Left ventricle myocardium inferior (tissue), 1 donor: ENCODE measurements around the gene GAB1. TPM values are rescaled to one million over a fixed set of nuclear protein-coding genes. Genes with fewer than 3 reads are reported as not detected.
"Not testable (repeated sequence)": the region's sequence is repeated elsewhere in the genome, so short reads cannot be mapped to it uniquely, and the experiment has no call there.

Experiments
- DNase-seq: peaks from one replicate; pipeline ENCODE4 v3.0.0-alpha.2; 2020
- H3K27ac ChIP-seq: fragments of 200-600 bp; replicated peaks from 2 replicates; pipeline ENCODE4 v1.8.0; 2021
- H3K27me3 ChIP-seq: fragments of 200-600 bp; 2 replicates; pipeline ENCODE4 v1.8.0; 2021; ENCODE audit warnings: low read depth
- H3K36me3 ChIP-seq: fragments of 200-600 bp; 2 replicates; pipeline ENCODE4 v1.8.0; 2021
- H3K4me1 ChIP-seq: fragments of 200-600 bp; 2 replicates; pipeline ENCODE4 v1.8.0; 2021
- H3K4me3 ChIP-seq: fragments of 200-600 bp; 2 replicates; pipeline ENCODE4 v1.8.0; 2021; ENCODE audit warnings: mild to moderate bottlenecking, moderate library complexity
- H3K9me3 ChIP-seq: fragments of 200-600 bp; replicated peaks from 2 replicates; pipeline ENCODE4 v1.8.0; 2021
- CTCF ChIP-seq: fragments of 200-600 bp; IDR thresholded peaks from 2 replicates; pipeline ENCODE4 v1.8.0; 2021; ENCODE audit warnings: antibody characterized with exemption, mild to moderate bottlenecking, borderline replicate concordance
- intact Hi-C: fragments of 100-400 bp; cut with micrococcal nuclease; formaldehyde crosslinking; loops from one replicate; pipeline ENCODE4 v1.11.0; 2022
- total RNA-seq: library from RNA; stranded (reverse); fragmentation: NEBNext Ultra II Directional; extraction: Animal tissue kit (Norgen Biotek cat#: 25700); gene quantifications from one replicate; pipeline ENCODE4 v1.2.1, GENCODE V29; 2021
- donor health status: DM: no; HTN: yes; CAD: no; lungs with severe emphysema.

The GAB1 gene
- total RNA-seq, 1 donor from 2014 or later: 87.1 TPM

GRCh38 chr4:143348233-143349077, 11.8 kb downstream of the GAB1 start:
- intact Hi-C loops: loop anchor here (10.0 kb wide), 1 partner anchor 106 kb away; no protein-coding TSS in a partner anchor
- Histone ChIP-seq H3K4me3 (no peak overlapping the region), H3K4me1 (peaks cover 29% of the 10 kb centered on the region), H3K9me3 (no peaks in the 10 kb centered on the region), H3K27ac (no peak overlapping the region), H3K36me3 (no peaks in the 10 kb centered on the region), H3K27me3 (no peaks in the 10 kb centered on the region)
- TF ChIP-seq CTCF: no peak
- DNase-seq: no peak

- peaks cover 16% of the 10 kb centered on the region for H3K4me1 ChIP-seq
- peak; percentile 22 for DNase-seq
- H3K27me3 ChIP-seq, H3K9me3 ChIP-seq, H3K36me3 ChIP-seq, H3K27ac ChIP-seq: not testable (repeated sequence)
- intact Hi-C loops: loop anchor here (10.0 kb wide), 1 partner anchor 105 kb away; no protein-coding TSS in a partner anchor
- H3K4me3 ChIP-seq: peak overlapping the region; percentile 60
Measured at GRCh38 chr4:143349858-143350527, 13.3 kb downstream of the GAB1 start.

- intact Hi-C loops: no loop called here
- TF ChIP-seq CTCF: no peak
- Histone ChIP-seq H3K4me1 (peaks cover 6% of the 10 kb centered on the region), H3K27me3 (no peaks in the 10 kb centered on the region), H3K4me3 (peak overlapping the region; percentile 60), H3K27ac (no peak overlapping the region), H3K9me3 (no peaks in the 10 kb centered on the region), H3K36me3 (no peaks in the 10 kb centered on the region)
- no peak for DNase-seq
Measured at GRCh38 chr4:143351149-143351691, 14.5 kb downstream of the GAB1 start.

- Histone ChIP-seq H3K4me1 (no peaks in the 10 kb centered on the region), H3K27me3 (no peaks in the 10 kb centered on the region), H3K4me3 (peak overlapping the region; percentile 60), H3K9me3 (no peaks in the 10 kb centered on the region), H3K27ac (no peak overlapping the region), H3K36me3 (no peaks in the 10 kb centered on the region)
- no peak for TF ChIP-seq CTCF
- DNase-seq: no peak
- intact Hi-C loops: no loop called here
Measured at GRCh38 chr4:143351774-143352451, 15.2 kb downstream of the GAB1 start.

- intact Hi-C loops: no loop called here
- H3K27me3 ChIP-seq: no peaks in the 10 kb centered on the region
- DNase-seq: no peak
- no peak for TF ChIP-seq CTCF
- peak overlapping the region; percentile 60 for H3K4me3 ChIP-seq
- no peaks in the 10 kb centered on the region for H3K4me1 ChIP-seq
- no peaks in the 10 kb centered on the region for H3K36me3 ChIP-seq
- no peak overlapping the region for H3K27ac ChIP-seq
- H3K9me3 ChIP-seq: no peaks in the 10 kb centered on the region
Measured at GRCh38 chr4:143352720-143353119, 16.0 kb downstream of the GAB1 start.
